Omental fat pad (tissue), 4 donors: ENCODE data around the gene TMEM108. TPM values are rescaled to one million over a fixed set of nuclear protein-coding genes. Genes with fewer than 3 reads are reported as not detected.

Experiments
- ATAC-seq: fragments of 150-250 bp; one replicate; pipeline ENCODE4 v1.9.1; 2016; ENCODE audit warnings: mild to moderate bottlenecking, moderate library complexity; ENCODE audit not compliant: low FRiP score
- DNase-seq: peaks from one replicate; pipeline ENCODE4 v3.0.0-alpha.2; 2019; ENCODE audit warnings: low spot score
- total RNA-seq, 4 donors: library from RNA; depleted of rRNA; stranded (reverse); fragments of >200 nt; gene quantifications; one replicate each; pipeline ENCODE4 v1.1.0, GENCODE V29; 2016
- TF ChIP-seq, protein P1 (sequence below), 3 donors: fragments of 450-650 bp; IDR thresholded peaks; one replicate each; pipeline ENCODE4 v1.5.1; 2016 to 2017; ENCODE audit warnings: antibody characterized with exemption in 3 of 3, mild to moderate bottlenecking in 3 of 3, moderate library complexity in 2 of 3

Gene TMEM108
- total RNA-seq, 4 donors from 2014 or later: 0.93 to 1.3 (median 0.96) TPM; not detected in 1

DNA sequence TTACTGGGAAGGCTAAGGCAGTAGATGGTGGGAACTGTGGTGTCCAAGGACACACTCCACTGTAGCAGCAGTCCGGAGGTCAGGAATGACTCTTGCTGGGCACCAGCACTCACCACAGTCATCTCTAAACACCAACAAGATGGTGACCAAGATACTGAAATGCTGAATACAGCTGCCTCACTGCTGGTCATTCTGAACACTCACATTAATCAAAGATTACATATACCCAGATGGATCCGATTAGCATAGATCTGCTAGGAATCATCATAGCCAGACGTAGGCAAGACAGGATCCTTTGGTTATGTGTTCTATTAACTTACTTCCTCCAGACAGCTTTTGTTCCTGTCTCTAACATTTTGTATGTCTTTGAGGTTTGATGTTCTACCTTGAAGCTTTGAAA, 226.7 kb downstream of the TMEM108 start:
- TF ChIP-seq, protein P1, sequence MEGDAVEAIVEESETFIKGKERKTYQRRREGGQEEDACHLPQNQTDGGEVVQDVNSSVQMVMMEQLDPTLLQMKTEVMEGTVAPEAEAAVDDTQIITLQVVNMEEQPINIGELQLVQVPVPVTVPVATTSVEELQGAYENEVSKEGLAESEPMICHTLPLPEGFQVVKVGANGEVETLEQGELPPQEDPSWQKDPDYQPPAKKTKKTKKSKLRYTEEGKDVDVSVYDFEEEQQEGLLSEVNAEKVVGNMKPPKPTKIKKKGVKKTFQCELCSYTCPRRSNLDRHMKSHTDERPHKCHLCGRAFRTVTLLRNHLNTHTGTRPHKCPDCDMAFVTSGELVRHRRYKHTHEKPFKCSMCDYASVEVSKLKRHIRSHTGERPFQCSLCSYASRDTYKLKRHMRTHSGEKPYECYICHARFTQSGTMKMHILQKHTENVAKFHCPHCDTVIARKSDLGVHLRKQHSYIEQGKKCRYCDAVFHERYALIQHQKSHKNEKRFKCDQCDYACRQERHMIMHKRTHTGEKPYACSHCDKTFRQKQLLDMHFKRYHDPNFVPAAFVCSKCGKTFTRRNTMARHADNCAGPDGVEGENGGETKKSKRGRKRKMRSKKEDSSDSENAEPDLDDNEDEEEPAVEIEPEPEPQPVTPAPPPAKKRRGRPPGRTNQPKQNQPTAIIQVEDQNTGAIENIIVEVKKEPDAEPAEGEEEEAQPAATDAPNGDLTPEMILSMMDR (IDR thresholded peaks at IDR 0.05): no peak
- DNase-seq (no peak), ATAC-seq (no peak)

DNA sequence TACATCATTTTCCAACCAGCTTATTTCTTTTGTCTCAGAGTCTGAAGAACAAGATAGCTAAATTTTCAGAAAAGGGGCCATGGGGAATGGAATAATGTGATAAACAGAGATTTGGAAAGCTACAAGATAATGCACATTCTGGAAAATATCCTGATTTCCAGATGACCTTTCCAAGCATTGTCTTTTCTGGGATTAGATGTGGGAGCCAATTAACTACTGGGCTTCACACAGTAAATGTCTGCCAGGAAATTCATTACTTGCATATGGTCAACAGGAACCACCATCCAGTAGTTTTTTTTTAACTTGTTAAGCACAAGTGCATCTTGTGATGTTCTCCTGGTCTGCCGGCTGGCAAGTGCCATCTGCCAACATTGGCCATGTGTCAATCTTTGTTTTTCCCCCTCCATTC, 230.5 kb downstream of the TMEM108 start:
- TF ChIP-seq, protein P1 (IDR thresholded peaks at IDR 0.05): no peak
- DNase-seq: no peak
- no peak for ATAC-seq

DNA sequence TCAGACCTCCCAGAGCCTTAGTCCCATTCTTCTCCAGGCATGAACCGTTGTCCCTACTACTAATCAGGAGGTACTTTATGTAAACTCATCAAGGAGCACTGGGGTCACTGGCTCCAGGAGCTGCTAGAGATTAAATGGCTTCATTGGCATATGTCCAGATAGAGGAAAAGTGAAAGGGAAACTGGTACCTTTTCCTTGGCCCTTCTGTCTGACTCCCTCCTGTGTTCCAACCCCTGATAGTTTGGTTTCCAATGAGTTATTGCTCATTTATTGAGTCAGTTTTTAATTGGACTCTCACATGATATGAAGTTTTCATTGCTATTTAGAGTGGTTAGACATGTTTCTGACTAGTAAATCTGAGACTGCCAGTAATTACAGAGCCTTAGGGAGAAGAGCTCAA, 231.2 kb downstream of the TMEM108 start:
- DNase-seq (no peak), ATAC-seq (no peak)
- TF ChIP-seq, protein P1 (IDR thresholded peaks at IDR 0.05): no peak

DNA sequence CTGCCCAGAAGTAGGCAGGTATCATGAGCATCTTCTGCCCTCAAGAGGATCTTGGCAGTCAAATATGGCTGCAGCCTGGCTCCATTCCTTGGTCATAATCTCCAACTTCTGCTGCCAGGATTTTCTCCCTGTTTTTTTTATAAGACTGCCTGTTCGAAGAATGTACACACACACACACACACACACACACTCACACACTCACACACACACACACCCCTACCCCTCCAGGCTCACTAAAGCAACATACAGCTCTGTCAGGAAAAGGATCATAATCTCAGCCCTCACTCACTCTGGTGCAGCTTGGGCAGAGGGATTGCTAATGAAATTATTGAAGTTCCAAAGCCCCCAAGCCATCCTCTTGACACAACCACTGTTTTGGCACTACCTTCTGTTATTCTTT, 232.4 kb downstream of the TMEM108 start:
- TF ChIP-seq, protein P1 (IDR thresholded peaks at IDR 0.05): no peak
- ATAC-seq (no peak), DNase-seq (no peak)

DNA sequence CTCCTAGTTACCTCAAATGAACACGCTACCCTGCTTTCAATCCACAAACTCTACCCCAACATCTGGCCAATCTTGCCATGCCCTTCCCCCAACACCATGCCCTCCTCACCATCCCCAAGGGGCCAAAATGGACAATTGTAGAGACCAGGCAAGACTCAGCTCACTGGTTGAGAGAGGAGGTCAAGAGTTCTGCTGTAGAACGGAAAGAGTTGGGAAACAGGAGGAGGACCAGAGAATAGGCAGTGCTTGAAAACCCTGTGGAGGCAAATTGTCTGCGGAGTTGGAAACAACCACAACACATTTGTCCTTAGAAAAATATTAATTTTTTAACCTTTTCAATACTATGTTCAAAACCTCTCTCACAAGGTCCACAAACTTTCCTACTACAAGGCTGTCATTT, 232.9 kb downstream of the TMEM108 start:
- DNase-seq (no peak), ATAC-seq (no peak)
- TF ChIP-seq, protein P1 (IDR thresholded peaks at IDR 0.05): no peak

DNA sequence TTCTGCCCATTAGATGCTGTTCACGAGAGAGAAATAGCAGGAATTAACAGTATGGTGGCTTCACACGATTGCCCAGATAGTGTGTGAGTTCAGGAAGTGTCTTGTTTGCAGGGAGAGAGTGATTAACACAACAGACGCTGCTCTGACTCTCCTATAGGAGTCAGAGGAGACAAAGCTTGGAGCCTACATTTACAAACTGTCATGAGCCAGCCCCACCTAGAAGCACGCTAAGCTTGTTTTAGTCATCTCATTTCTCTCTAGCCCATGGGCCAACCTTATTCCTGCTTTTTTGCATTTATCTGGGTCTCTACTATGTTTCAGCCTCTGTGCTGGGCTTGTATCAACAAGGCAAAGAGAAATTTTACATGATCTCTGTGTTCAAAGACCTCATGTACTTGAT, 233.3 kb downstream of the TMEM108 start:
- TF ChIP-seq, protein P1 (IDR thresholded peaks at IDR 0.05): no peak
- no peak for ATAC-seq
- DNase-seq: no peak

DNA sequence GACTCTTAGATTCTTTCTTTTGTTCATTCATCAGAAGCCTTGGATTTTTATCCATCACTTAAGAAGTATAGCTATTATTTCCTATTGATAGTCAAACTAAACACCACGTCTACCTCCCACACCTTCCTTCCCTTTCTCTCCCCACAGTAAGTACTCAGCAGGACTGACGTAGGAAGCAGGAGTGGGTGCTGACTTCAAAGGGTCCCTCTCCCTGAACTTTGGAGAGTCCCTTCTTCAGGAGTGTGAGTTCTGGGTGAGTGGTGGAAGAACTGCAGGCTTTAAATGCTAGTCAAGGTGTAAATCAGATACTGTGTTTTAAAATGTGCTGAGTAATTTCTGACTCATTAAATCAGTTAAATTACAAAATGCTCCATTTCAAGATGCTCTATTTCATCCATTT, 235.2 kb downstream of the TMEM108 start:
- TF ChIP-seq, protein P1 (IDR thresholded peaks at IDR 0.05): no peak
- ATAC-seq (no peak), DNase-seq (no peak)
